Skeletal muscle tissue (tissue), 4 donors: ENCODE data around the gene TMEM106C. TPM values are rescaled to one million over a fixed set of nuclear protein-coding genes. Genes with fewer than 3 reads are reported as not detected.
A peak's percentile ranks its signal among the peaks of the same experiment; 100 is the strongest.

Experiments
- H3K27ac ChIP-seq: one replicate; pipeline ENCODE4 v1.7.0; 2013; ENCODE audit warnings: mild to moderate bottlenecking, low read depth, low read length, inconsistent platforms
- H3K27me3 ChIP-seq, 3 donors: one replicate each; pipeline ENCODE4 v1.7.0; 2013; ENCODE audit warnings: low read length in 3 of 3; ENCODE audit not compliant: control insufficient read depth in 3 of 3, insufficient read depth in 3 of 3
- H3K36me3 ChIP-seq, 3 donors: one replicate each; pipeline ENCODE4 v1.7.0; 2013; ENCODE audit warnings: low read length in 3 of 3; ENCODE audit not compliant: control insufficient read depth in 3 of 3, insufficient read depth in 3 of 3
- H3K4me1 ChIP-seq, 3 donors: one replicate each; pipeline ENCODE4 v1.7.0; 2013; ENCODE audit warnings: low read length in 3 of 3, mild to moderate bottlenecking in 3 of 3; ENCODE audit not compliant: control insufficient read depth in 3 of 3, insufficient read depth in 3 of 3
- H3K4me3 ChIP-seq, 3 donors: one replicate each; pipeline ENCODE4 v1.7.0; 2013; ENCODE audit warnings: low read length in 3 of 3
- H3K9ac ChIP-seq, 3 donors: one replicate each; pipeline ENCODE4 v1.7.0; 2013; ENCODE audit warnings: low read length in 3 of 3, mild to moderate bottlenecking in 3 of 3, moderate library complexity in 2 of 3, low read depth in 1 of 3
- H3K9me3 ChIP-seq, 3 donors: one replicate each; pipeline ENCODE4 v1.7.0; 2013; ENCODE audit warnings: low read length in 3 of 3; ENCODE audit not compliant: control insufficient read depth in 3 of 3
- total RNA-seq: library from RNA; depleted of rRNA; stranded (reverse); fragments of >200 nt; gene quantifications from one replicate; pipeline ENCODE4 v1.2.3, GENCODE V29; 2014
- donor health status: Osteomylitis.

The TMEM106C gene
- total RNA-seq, 1 donor from 2014 or later = 43.3 TPM

DNA sequence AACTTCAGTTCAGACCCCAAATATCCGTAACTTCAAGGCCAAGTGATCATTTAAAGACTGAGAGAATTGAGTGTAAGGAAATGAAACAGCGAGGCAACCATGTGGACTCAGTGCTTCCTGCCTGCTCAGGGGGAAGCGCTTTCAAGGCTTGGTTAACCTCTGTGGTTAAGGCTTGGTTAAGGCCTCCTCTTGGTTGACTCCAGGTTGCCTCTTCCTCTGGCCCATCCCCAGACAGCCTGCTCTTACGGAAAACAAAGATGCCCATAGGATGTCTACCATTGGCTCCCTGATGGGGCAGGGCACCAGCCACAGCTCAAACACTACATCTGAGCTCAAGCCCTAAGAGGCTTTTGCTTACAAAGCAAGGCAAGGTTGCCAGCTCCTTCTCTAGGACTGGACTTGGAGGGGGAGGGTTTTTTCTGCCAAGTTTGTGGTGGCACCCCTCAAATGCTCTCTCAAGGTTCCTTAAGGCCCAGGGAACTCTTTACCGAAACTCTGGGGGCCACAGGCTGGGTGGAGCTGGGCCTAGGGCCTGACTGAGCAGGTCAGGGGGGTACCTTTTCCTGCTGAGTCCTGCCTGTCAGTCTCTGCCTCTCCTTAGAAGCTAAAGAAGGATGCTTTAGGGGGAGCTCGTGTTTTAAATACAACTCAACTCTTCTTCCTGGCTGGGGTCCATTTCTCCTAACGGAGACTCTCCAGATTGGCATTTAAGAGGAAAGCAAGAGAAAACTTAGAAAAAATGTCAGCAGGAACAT lies 27.1 kb downstream of the TMEM106C start:
- H3K4me3 ChIP-seq = no peak overlapping the region
- no peaks in the 10 kb centered on the region for H3K9me3 ChIP-seq

DNA sequence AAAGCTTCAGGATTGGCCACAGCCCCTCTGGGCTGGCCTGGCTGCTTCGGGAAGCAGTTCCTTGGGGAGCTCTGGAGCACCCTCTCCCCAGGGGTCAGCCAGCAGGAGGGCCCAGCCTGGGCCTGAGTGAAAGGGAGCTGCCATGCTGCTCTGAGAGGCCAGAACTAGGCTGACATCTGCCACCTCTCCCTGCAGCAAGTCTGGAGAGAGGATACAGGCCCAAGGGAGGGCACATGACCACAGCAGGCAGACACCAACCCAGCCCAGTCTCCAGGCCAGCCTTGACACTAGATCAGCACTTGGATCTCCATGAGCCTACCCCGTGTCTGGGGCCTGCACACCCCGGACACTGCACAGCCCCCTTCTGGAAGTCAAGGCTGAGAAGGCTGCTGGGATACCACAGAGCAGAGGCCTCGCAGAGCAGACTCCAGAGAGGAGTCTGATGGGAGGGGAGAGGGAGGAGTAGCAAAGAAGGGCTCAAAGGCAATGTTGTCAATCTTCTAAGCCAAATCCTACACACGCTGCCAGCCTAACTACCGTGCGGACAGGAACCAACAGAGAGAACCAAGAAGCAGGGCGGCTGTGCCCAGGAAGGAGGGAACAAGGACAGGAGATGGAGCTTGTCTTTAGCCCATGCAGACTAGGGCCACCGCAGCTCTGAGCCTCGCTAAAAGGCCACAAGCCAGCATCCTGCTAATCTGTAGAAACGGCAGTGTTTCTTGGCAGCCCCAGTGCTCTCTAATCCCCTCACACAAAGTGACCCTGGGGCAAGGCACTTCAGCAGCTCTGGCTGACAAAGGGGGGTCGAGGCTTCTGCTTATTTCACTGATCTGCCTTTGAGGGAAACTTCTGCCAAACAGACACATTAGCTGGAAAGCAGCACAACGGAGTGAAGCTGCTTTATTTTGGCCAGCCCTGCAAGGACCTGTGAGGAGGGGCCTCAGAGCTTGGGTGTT lies 28.0 kb downstream of the TMEM106C start:
- no peak overlapping the region for H3K4me3 ChIP-seq
- H3K27ac ChIP-seq = no peak overlapping the region
- no peak overlapping the region for H3K9ac ChIP-seq
- no peaks in the 10 kb centered on the region for H3K36me3 ChIP-seq
- no peaks in the 10 kb centered on the region for H3K9me3 ChIP-seq
- no peaks in the 10 kb centered on the region for H3K27me3 ChIP-seq
- peaks cover 30 to 38% (median 36%) of the 10 kb centered on the region in 3 donors for H3K4me1 ChIP-seq

More for the DNA sequence above, 27.1 kb downstream of the TMEM106C start:
- no peak overlapping the region for H3K9ac ChIP-seq
- H3K27ac ChIP-seq = no peak overlapping the region
- no peaks in the 10 kb centered on the region for H3K27me3 ChIP-seq
- peaks cover 22 to 30% (median 28%) of the 10 kb centered on the region in 3 donors for H3K4me1 ChIP-seq
- H3K36me3 ChIP-seq = no peaks in the 10 kb centered on the region

DNA sequence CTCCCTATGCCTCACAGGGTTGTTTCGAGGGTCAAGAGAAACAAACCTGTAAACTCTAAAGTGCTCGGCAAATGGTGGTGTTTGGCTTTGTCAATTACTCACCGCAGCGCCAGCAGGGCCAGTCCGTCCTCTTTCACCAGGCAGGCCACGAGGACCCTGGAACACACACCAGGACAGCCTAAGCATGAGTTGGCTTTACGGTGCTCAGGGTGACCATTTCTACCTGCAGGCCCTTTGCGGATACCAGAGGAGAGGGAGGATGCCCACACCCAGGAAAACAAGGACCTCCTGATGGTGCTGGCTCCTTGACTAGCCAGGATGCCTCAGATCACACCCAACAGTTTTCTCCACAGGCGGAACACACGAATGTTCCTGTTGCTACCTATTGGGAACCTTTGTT lies 29.4 kb downstream of the TMEM106C start:
- Histone ChIP-seq H3K9ac (no peak overlapping the region), H3K4me3 (no peak overlapping the region), H3K9me3 (no peaks in the 10 kb centered on the region), H3K27me3 (peaks cover 0 to 3% (median 2%) of the 10 kb centered on the region in 3 donors), H3K27ac (no peak overlapping the region), H3K36me3 (no peaks in the 10 kb centered on the region), H3K4me1 (peaks cover 30 to 37% (median 32%) of the 10 kb centered on the region in 3 donors)

DNA sequence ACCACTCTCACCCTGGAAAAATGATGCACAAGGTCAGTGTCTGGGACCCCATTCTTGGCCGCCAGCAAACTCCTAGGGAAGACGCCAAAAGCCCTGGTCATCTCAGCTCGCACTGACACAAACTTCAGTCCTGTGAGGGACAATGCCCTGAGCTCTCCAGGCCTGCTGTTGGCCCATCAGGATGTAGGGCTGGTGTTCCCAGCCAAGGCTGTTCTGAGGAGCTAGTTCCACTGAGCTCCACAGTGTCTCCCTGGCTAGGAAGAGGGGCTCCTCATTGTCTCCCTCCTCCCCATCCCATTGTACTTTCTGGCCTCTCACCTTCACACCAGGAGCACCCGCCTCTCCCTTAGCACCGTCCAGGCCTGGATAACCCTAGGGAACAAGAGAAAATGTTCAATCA lies 30.1 kb downstream of the TMEM106C start:
- Histone ChIP-seq H3K36me3 (no peaks in the 10 kb centered on the region), H3K9ac (no peak overlapping the region), H3K27ac (no peak overlapping the region), H3K27me3 (peaks cover 0 to 5% (median 3%) of the 10 kb centered on the region in 3 donors), H3K4me3 (no peak overlapping the region), H3K4me1 (peaks cover 23 to 30% (median 25%) of the 10 kb centered on the region in 3 donors), H3K9me3 (no peaks in the 10 kb centered on the region)

DNA sequence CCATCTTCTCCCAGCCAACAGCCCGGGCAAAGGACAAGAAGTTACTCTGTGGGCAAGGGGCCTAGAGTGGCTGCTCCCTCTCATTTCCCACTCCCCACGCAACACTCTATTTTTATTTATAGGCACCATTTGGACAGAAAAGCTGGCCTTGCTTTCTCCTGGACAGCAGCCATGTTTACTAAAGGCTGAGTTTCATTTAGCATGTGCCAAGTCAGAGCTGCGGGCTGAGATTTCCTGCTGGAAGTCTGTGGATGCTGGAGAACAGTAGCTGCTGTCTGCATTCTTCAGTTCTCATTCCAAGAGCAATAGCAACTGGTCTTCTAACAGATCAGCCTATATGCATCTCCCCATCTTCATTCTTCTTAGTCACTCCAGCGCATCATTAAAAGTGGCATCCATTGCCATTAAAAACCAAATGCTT lies 32.6 kb downstream of the TMEM106C start:
- Histone ChIP-seq H3K36me3 (no peaks in the 10 kb centered on the region), H3K9ac (no peak overlapping the region), H3K9me3 (no peaks in the 10 kb centered on the region), H3K27me3 (peaks cover 7 to 12% (median 9%) of the 10 kb centered on the region in 3 donors), H3K4me3 (no peak overlapping the region), H3K4me1 (peaks cover 18 to 28% (median 22%) of the 10 kb centered on the region in 3 donors), H3K27ac (no peak overlapping the region)

DNA sequence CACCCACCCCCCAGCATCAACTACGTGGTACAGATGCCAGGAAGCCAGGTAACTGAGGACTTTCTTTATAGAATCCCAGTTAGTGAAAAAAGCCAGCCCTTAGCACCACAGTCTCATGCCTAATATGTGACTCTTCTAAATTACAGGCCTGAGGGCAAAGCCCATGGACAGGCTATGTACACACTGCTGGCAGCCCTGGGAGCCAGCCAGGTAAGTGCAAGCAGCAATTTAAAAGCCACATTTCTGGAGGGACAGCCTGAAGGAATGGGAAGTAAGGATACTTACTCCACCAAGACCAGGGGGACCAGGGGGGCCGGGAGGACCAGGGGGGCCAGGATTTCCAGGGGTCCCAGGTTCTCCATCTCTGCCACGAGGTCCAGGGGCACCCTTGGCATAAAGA lies 33.9 kb downstream of the TMEM106C start:
- H3K9me3 ChIP-seq = no peaks in the 10 kb centered on the region
- H3K27ac ChIP-seq = no peak overlapping the region
- no peak overlapping the region for H3K9ac ChIP-seq
- peaks cover 12 to 25% (median 22%) of the 10 kb centered on the region in 3 donors for H3K27me3 ChIP-seq
- H3K36me3 ChIP-seq = no peaks in the 10 kb centered on the region
- peaks cover 25 to 34% (median 27%) of the 10 kb centered on the region in 3 donors for H3K4me1 ChIP-seq
- H3K4me3 ChIP-seq = no peak overlapping the region

DNA sequence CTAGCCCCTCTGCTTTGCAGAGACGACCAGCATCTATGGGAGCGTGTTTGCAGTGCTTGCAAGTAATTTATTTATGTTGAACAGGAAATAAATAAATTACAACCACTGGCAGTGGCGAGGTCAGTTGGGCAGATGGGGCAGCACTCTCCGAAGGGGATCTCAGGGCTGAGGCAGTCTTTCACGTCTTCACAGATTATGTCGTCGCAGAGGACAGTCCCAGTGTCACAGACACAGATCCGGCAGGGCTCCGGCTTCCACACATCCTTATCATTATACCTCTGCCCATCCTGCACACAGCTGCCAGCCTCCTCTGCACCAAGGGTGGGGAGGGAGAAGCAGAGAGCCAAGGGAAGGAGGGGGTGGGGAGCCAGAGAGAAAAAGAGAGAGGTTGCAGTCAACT lies 36.4 kb downstream of the TMEM106C start:
- Histone ChIP-seq H3K4me3 (no peak overlapping the region), H3K27ac (no peak overlapping the region), H3K9ac (no peak overlapping the region), H3K4me1 (peaks cover 49 to 59% (median 51%) of the 10 kb centered on the region in 3 donors), H3K27me3 (peaks cover 36 to 50% (median 46%) of the 10 kb centered on the region in 3 donors), H3K9me3 (no peaks in the 10 kb centered on the region), H3K36me3 (no peaks in the 10 kb centered on the region)

DNA sequence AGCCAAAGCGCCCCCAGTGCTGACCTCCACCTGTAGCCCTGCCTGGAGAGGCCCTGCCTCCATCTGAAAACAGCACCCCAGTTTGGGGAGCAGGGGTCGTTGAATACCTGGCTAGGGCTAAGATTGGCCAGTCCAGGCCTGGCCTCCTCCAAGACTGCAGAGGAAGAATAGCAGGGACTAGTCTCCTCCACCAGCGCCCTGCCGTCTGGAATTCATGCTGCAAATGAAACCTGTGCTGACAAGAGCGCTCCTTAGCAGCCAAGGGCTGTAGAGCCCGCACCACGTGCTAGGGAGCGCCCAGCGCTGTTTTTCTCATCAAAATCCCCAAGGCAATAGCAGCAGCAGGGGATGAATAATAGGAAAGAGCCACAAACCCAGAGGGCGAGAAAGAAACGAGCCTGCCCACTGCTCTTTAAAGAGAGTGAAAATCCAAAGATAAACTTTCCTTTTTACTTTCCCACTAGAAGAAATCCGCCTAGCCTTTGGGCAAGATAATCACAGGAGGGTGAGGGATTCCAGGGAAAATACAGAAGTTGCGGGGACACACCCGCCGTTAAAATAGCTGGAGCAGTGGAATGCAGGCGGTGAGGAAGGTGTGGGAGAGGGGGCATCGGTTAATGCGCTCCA lies 37.6 kb downstream of the TMEM106C start:
- peak overlapping the region in 2 of 3 donors; percentile 12 to 47 for H3K9ac ChIP-seq
- H3K9me3 ChIP-seq = no peaks in the 10 kb centered on the region
- peak overlapping the region; percentile 69 for H3K4me3 ChIP-seq
- no peak overlapping the region for H3K27ac ChIP-seq
- peaks cover 42 to 55% (median 48%) of the 10 kb centered on the region in 3 donors for H3K4me1 ChIP-seq
- peaks cover 47 to 62% (median 58%) of the 10 kb centered on the region in 3 donors for H3K27me3 ChIP-seq
- no peaks in the 10 kb centered on the region for H3K36me3 ChIP-seq

DNA sequence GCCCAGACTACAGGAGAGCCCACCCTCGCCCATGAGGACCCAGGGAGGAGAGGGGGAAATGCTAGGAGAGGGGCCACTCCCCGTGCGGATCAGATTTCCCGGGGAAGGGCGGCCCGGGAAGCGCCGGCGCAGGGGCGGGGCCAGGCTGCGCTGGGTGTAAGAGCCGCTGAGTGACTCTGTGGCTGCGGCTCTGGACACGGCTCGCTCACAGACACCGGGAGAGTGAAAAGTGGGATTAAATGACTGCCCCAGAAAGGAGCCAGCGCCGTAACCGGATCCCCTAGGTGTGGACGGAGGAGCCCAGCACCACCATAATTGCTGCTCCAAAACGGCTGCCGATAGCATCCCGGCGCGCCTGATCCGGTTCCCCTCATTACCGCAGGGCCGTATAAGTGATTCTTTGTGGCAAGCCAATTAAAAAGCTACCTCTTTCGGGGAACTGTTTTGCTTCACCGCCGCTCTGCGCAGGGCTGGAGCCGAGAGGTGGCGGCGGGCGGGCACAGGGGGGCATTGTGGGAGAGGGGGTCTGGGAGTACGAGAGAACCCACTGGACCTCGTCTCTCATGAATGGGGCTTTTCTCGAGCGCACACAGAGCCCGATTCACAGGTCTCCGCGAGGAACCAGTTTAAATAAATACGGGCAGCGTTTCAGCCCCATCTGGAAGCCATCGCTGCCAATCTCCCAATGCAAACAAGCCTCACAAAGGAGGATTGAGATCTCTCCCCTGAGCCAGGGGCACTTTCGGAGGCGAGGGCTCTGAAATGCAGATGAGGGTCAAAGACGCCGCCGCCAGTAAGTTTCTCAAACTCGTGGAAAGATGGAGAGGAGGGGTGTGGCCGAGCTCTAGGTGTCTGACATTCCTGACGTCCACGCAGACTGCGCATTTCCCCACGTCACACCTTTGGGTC lies 38.4 kb downstream of the TMEM106C start:
- Histone ChIP-seq H3K4me3 (peak overlapping the region; percentile 69), H3K9me3 (no peaks in the 10 kb centered on the region), H3K4me1 (peaks cover 37 to 49% (median 45%) of the 10 kb centered on the region in 3 donors), H3K27ac (no peak overlapping the region), H3K27me3 (peaks cover 49 to 63% (median 63%) of the 10 kb centered on the region in 3 donors), H3K36me3 (no peaks in the 10 kb centered on the region), H3K9ac (peak overlapping the region in 2 of 3 donors; percentile 12 to 47)
